ENCODE results near the gene MRPL28.

Gene MRPL28

GRCh38 chr16:317583-317982, 52.8 kb downstream of the MRPL28 start:
- DNase-seq (ENCODE audit: low read depth): no peak
- TF ChIP-seq CTCF (IDR thresholded peaks at IDR 0.05; ENCODE audit: control insufficient read depth, insufficient read depth, low read depth, low read length, missing control alignments): no peak
- H3K4me3 ChIP-seq (ENCODE audit: control insufficient read depth, low read depth, low read length): no peak overlapping the region

Measured in AG09309 (cell line).